T-helper 2 cell treated with Interferon-gamma antibody and Interleukin-4, amounts not matched to agents 5 μg/mL and 100 μg/mL, for 36 hours (primary cell): Measurements from ENCODE around the gene CDHR2.
"Not testable (repeated sequence)": the region's sequence is repeated elsewhere in the genome, so short reads cannot be mapped to it uniquely, and the experiment has no call there.

Source experiments
- DNase-seq: peaks from one replicate; pipeline ENCODE4 v3.0.0; 2021; ENCODE audit warnings: low spot score
- H3K27ac Mint-ChIP-seq: one replicate; pipeline ENCODE4 v1.8.0; 2021; ENCODE audit warnings: mild to moderate bottlenecking, mixed read lengths
- H3K27me3 Mint-ChIP-seq: one replicate; pipeline ENCODE4 v1.8.0; 2021; ENCODE audit warnings: low read depth, mixed read lengths
- H3K36me3 Mint-ChIP-seq: one replicate; pipeline ENCODE4 v1.8.0; 2021; ENCODE audit warnings: low read depth, mixed read lengths
- H3K4me1 Mint-ChIP-seq: one replicate; pipeline ENCODE4 v1.8.0; 2021; ENCODE audit warnings: low read depth, mixed read lengths
- H3K4me3 Mint-ChIP-seq: one replicate; pipeline ENCODE4 v1.8.0; 2022; ENCODE audit warnings: mild to moderate bottlenecking, moderate library complexity, mixed read lengths
- H3K9me3 Mint-ChIP-seq: one replicate; pipeline ENCODE4 v1.8.0; 2021; ENCODE audit warnings: mixed read lengths

Gene CDHR2

DNA sequence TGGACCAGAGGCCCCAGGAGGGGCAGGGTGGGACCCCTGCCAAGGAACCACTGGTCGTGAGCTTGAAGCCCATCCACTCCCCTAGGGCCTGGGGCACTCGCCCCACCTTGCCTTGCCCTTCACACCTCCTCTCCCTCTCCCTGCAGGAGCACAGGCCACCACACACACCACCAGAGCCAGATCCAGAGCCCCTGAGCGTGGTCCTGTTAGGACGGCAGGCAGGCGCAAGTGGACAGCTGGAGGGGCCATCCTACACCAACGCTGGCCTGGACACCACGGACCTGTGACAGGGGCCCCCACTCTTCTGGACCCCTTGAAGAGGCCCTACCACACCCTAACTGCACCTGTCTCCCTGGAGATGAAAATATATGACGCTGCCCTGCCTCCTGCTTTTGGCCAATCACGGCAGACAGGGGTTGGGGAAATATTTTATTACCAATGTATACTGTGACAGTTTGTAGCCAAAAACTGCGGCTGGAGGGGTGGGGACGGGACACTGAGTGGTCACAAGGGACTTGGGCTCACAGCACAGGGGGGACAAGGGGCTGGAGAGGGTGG lies 46.3 kb downstream of the CDHR2 start:
- Mint-ChIP-seq H3K4me1 (peaks cover 3% of the 10 kb centered on the region), H3K36me3 (no peaks in the 10 kb centered on the region), H3K4me3 (peak overlapping the region; percentile 8), H3K27ac (no peak overlapping the region), H3K27me3 (peaks cover 2% of the 10 kb centered on the region), H3K9me3 (no peaks in the 10 kb centered on the region)
- DNase-seq, result no peak

DNA sequence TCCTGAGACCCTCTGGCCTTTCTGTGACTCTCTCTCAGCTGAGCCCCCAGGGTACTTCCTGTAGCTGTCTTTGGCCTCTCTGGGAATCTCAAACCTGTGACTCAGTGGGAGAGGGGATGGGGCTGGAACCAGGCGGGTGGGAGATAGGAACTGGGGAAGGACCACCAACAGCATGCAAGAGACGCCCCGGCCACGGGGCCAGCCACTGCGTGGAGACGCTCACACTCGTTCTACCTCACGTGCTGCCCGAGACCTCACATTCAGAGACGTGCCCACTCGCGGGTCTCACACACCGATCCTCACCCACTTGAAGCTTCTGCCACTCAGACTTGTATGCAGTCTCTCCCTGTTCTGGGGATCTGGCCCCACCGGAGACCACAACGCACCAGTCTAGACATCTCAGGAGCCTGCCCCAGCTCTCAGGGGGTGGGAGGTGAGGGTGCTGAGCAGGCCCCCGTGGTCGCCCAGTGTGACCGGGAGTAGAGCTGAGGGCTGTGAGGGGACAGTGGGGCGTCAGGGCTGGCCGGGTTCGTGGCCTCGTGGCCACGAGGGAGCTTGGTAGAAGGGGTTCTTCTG lies 47.0 kb downstream of the CDHR2 start:
- Mint-ChIP-seq H3K9me3 (no peaks in the 10 kb centered on the region), H3K4me3 (peak overlapping the region; percentile 69), H3K4me1 (peaks cover 3% of the 10 kb centered on the region), H3K27ac (no peak overlapping the region), H3K27me3 (peaks cover 2% of the 10 kb centered on the region), H3K36me3 (no peaks in the 10 kb centered on the region)
- DNase-seq, result no peak

DNA sequence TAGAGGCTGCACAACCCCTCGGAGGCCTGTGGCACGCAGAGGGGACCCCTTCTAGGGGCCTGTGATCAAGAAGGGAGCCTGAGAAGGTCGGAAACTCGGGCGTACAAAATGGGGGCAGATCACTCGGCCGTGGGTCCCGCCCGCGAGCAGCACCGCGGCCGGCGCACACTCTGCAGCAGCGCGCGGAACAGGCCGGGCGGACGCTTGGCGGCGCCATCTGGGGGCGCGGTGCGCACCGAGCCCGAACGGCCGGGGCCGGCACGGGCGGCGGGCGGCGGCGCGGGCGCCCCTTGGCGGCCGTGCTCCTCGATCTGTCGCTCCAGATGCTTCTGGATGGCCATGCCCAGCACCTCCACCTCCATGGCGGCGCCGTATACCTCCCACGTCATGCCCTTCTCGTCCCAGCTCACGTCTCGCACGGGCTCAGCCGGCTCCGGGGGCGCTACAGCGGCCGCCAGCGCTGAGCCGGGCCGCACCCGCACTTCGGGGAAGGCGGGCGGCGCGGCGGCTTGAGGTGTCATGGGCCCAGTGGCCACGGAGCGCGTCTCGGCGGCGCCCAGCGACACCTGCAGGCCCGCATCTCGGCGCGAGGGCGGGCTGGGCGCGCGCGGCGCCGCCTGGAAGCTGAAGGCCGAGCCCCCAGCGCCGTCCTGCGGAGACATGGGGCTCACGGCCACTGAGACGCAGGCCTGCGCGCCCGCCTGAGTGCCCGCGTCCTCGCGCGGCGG lies 47.7 kb downstream of the CDHR2 start:
- Mint-ChIP-seq H3K4me3 (peak overlapping the region; percentile 69), H3K9me3 (no peaks in the 10 kb centered on the region), H3K27ac (no peak overlapping the region), H3K27me3 (peaks cover 2% of the 10 kb centered on the region), H3K36me3 (no peaks in the 10 kb centered on the region), H3K4me1 (peaks cover 3% of the 10 kb centered on the region)
- DNase-seq, result peak; percentile 69

DNA sequence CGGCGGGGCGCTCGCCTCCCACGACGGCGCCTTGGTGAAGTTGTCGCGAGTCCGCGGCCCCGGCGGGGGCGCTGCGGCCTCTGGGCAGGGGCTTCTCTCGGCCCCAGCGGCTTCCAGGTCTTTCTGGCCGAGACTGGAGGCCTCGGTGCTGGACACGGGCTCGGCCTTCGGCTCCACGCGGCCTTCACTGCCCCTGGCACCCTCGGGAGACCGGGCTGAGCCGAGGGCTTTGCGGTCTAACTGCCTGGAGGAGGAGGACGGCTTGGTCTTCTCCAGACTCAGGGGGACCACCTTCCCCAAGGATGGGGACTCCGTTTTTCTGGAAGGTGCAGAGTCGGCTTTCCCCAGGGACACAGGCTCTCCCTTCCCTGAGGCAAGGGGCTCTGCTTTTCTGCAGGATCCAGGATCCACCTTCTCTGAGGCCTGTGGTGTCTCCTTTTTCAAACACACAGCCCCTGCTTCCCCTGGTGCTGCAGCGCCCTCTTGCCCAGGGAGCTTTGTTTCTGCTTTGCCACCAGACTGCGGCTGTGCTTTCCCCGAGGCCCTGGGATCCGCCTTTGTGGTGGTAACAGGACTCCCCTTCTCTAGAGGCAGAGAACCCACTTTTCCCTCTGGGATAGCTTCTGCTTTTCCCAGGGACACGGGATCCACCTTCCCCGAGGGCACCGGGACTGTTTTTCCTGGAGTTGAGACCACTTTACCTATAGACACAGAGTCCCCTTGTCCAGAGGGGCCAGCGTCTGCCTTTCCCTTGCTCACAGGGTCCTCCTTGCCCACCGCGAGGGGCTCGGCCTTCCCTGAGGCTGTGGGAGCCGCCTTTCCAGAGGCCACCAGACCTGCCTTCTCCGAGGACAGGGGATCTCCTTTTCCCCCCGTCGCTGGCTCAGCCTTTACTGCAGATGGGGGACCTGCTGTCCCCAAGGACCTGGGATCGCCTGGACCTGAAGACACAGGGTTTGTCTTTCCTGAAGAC lies 48.6 kb downstream of the CDHR2 start:
- H3K9me3 Mint-ChIP-seq, result no peaks in the 10 kb centered on the region
- no peak for DNase-seq
- H3K4me1 Mint-ChIP-seq, result peaks cover 3% of the 10 kb centered on the region
- H3K36me3 Mint-ChIP-seq, result no peaks in the 10 kb centered on the region
- H3K27me3 Mint-ChIP-seq, result peaks cover 2% of the 10 kb centered on the region
- H3K27ac Mint-ChIP-seq, result no peak overlapping the region
- peak overlapping the region; percentile 43 for H3K4me3 Mint-ChIP-seq

DNA sequence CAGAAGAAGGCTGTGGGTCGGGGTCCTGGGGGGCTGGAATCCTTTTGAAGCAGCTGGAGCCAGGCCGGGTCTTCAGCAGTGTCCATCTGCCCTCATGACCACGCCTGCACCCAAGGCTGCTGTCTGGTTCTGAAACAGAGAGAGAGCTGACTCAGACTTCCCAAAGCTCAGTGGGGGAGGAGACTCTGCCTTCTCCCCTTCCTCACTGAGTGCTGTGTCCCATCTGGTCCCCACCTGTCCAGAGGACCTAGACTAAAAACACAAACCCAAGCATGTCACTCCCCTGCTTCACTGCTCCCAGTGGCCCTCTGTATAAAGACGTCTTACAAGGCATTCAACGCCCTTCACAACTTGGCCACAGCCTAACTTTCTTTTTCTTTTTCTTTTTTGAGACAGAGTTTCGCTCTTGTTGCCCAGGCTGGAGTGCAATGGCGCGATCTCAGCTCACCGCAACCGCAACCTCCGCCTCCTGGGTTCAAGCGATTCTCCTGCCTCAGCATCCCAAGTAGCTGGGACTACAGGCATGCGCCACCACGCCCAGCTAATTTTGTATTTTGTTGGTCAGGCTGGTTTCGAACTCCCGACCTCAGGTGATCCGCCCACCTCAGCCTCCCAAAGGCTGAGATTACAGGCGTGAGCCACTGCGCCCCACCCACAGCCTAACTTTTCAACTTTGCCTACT lies 50.7 kb downstream of the CDHR2 start:
- DNase-seq, H3K4me1 Mint-ChIP-seq, H3K36me3 Mint-ChIP-seq, H3K4me3 Mint-ChIP-seq, H3K27me3 Mint-ChIP-seq, H3K27ac Mint-ChIP-seq, H3K9me3 Mint-ChIP-seq: not testable (repeated sequence)

DNA sequence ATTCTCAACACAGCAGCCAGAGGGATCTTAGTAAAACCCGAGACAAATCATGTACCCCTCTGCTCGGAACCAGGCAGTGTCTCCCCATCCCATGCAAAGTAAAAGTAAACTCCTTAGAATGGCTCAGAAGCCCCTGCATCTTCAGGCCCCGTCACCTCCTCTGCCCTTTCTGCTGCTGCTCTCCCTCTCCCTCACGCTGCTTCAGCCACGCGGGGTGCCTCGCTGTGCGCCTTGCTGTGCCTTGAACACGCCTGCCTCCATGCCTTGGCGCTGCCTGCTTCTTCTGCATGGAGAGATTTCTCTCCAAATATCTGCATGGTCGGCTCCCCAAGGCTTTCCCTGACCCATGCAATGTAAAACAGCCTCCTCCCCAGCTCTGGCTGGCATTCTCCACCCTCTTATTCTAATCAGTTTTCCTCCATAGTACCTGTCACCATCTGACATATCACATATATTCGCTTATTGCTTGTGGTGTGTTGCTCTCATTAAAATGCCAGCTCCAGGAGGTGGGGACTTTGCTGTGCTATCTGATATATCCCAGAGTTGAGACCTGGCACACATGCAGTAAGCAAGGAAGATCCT lies 52.9 kb downstream of the CDHR2 start:
- no peaks in the 10 kb centered on the region for H3K36me3 Mint-ChIP-seq
- DNase-seq, result no peak
- H3K9me3 Mint-ChIP-seq, result no peaks in the 10 kb centered on the region
- H3K4me1 Mint-ChIP-seq, result no peaks in the 10 kb centered on the region
- H3K4me3 Mint-ChIP-seq, result no peak overlapping the region
- no peak overlapping the region for H3K27ac Mint-ChIP-seq
- peaks cover 6% of the 10 kb centered on the region for H3K27me3 Mint-ChIP-seq

DNA sequence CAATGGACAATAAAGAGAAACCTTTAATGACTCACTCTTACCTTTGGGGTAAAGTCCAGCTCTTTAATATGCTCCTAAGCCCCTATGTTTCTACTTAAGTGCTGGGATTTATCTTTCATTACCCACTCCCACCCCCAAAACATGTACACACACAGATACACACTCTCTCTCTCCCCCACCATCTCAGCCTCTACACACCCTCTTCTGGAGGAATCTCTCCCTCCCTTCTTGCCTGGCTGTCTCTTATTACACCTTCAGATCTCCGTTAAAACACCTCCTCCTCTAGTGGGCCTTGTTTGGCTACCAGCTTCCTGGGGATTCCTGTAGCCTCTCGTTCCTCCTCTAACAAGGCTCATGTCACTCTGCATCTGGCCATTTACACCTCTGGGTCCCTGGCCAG lies 53.9 kb downstream of the CDHR2 start:
- H3K27me3 Mint-ChIP-seq, result peaks cover 11% of the 10 kb centered on the region
- H3K36me3 Mint-ChIP-seq, result no peaks in the 10 kb centered on the region

DNA sequence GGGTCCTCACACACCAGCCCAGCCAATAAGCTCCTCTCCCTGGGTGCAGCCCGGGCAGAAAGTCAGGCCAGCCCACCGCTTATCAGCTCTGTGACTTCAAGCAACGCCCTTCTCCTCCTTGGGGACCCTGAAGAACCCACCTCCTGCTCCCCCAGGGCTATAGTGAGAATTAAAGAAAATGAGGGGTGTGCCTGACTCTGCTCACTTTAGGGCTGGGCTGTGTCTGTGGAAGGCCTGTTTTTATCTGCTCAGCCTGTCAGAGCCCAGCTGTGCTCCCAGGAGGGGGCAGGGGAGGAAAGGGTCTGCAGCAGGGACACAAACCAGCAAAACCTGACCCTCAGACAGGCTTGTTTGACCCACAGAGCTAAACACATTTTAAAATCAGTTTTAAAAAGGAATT lies 56.9 kb downstream of the CDHR2 start:
- H3K27ac Mint-ChIP-seq, result no peak overlapping the region
- no peaks in the 10 kb centered on the region for H3K36me3 Mint-ChIP-seq
- H3K4me1 Mint-ChIP-seq, result peaks cover 6% of the 10 kb centered on the region
- no peak overlapping the region for H3K4me3 Mint-ChIP-seq
- peaks cover 21% of the 10 kb centered on the region for H3K27me3 Mint-ChIP-seq
- no peak for DNase-seq
- H3K9me3 Mint-ChIP-seq, result no peaks in the 10 kb centered on the region

More for the DNA sequence above, 53.9 kb downstream of the CDHR2 start:
- Mint-ChIP-seq H3K4me1 (no peaks in the 10 kb centered on the region), H3K4me3 (no peak overlapping the region), H3K27ac (no peak overlapping the region), H3K9me3 (no peaks in the 10 kb centered on the region)
- no peak for DNase-seq

DNA sequence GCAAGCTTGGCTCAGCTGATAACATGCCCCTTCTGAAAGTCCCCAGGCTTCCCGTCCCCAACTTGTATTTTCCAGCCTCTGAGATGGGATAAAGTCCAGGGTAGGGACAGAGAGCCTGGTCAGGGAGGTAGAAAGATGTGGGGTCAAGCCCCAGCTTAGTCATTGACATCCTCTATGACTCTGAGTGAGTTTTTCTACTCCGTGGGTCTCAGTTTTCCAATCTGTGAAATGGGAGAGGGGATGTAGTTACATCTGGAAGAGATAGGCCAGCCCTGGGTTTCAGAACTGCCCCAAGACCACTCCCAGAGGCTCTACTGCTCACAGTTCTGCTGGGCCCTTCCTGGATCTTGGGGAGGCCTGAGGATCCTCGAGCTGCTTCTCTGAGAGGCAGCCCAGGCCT lies 57.7 kb downstream of the CDHR2 start:
- no peaks in the 10 kb centered on the region for H3K9me3 Mint-ChIP-seq
- H3K4me1 Mint-ChIP-seq, result peaks cover 6% of the 10 kb centered on the region
- H3K27ac Mint-ChIP-seq, result no peak overlapping the region
- H3K36me3 Mint-ChIP-seq, result no peaks in the 10 kb centered on the region
- H3K4me3 Mint-ChIP-seq, result no peak overlapping the region
- no peak for DNase-seq
- H3K27me3 Mint-ChIP-seq, result peaks cover 27% of the 10 kb centered on the region

DNA sequence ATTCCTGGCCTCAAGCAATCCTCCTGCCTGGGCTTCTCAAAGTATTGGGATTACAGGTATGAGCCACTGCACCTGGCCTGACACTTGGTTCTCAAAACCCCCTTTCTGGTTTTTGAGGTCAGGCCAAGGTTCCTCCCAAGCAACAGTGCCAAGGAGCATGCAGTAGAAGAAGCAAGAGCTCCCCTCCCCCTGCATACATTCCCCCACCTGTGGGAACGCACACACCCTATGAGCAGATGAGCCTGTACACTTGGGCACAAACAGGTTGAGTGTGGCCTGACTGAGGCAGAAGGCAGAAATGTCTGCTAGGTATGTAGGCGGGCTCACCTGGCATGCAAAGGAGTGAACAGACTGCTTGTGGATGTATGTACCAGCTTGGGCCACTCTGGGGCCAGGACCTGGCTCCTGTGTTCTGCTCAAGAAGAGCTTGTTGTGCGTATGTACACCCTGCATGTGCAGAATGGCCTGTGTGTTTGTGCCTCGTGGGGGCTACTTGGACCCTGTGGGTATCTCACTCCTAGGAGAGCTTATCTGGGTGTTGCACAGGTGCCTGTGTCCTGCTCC lies 59.1 kb downstream of the CDHR2 start:
- H3K27ac Mint-ChIP-seq, result no peak overlapping the region
- no peaks in the 10 kb centered on the region for H3K36me3 Mint-ChIP-seq
- H3K4me1 Mint-ChIP-seq, result peaks cover 6% of the 10 kb centered on the region
- H3K9me3 Mint-ChIP-seq, result no peaks in the 10 kb centered on the region
- peak overlapping the region; percentile 88 for H3K4me3 Mint-ChIP-seq
- H3K27me3 Mint-ChIP-seq, result peaks cover 33% of the 10 kb centered on the region
- no peak for DNase-seq

DNA sequence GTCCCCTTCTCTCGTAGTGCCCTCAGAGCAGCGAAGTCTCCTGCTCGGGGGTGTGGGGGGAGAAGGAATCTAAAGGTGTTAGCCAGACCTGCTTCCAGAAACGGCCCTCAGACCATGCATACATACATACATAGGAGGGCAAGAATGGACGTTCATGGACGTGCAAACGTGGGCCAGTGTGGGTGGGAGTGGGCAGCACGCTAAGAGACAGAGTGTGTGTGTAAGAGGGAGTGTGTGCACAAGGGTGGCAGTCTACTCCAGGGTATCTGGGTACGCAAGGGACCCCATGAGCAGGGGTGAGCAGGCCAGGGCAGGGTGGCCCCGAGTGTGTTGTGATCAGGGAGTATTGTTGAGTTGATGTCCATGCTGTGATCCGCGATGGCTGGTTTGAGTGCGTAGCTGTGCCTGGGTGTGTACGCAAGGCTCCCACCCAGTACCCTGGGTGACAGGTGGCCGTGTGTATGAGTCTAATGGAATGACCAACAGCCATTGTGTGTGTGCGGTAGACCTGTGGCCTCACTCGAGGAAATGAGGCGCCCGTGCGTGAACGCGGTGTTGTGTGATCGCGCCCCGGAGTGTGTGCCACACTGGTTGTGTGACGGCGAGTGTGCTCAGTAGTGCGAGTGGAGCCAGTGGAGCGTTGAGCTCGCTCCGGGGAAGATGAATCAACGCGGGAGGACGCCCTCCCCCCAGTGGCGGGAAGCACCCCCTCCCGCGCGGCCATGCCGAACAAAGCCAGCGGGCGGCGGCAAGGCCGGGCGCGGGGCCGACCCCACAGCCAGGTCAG lies 60.0 kb downstream of the CDHR2 start:
- Mint-ChIP-seq H3K9me3 (no peaks in the 10 kb centered on the region), H3K27ac (no peak overlapping the region), H3K27me3 (peaks cover 31% of the 10 kb centered on the region), H3K36me3 (no peaks in the 10 kb centered on the region), H3K4me1 (peaks cover 6% of the 10 kb centered on the region), H3K4me3 (peak overlapping the region; percentile 88)
- no peak for DNase-seq

DNA sequence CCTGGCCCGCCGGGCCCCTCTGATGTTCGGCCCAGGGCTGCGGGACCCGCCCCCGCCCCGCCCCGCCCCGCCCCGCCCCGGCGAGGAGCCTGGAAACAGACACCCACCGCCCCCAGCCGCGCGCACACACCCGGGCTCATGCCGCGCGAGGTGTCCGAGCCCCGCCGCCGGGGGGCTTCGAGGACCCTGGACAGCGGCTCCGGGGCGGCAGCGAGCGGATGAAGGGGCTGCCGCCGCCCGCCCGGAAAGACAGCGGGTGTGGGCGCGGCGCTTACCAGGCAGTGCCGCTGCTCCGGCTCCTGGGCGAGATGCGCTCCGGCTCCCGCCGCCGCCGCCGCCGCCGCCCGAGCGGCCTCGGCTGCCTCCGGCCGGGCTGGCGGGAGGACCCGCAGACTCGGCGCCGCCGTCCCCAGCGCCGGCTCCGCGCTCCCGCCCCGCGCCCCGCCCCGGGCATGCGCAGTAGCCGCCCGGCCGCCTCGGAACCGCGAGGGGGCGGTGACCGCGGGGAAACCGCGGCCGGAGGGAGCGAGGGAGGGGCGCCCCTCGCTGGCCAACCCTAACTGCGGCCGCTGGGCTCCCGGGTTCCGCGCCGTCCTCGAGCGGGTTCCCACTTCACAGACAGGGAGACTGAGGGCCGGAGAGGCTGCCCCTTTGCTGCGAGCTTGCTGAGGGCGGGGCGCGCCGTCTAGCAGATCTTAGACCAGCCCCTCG lies 60.7 kb downstream of the CDHR2 start, which contains the start of gene GPRIN1:
Gene GPRIN1 (minus strand): TSS at position 433 of the 711 bp plus-strand sequence. CDS start 10,322 bp downstream, outside the sequence.
- DNase-seq, result peak; percentile 74
- H3K9me3 Mint-ChIP-seq, result no peaks in the 10 kb centered on the region

More for the DNA sequence above, 60.7 kb downstream of the CDHR2 start, which contains the start of gene GPRIN1:
- peaks cover 32% of the 10 kb centered on the region for H3K27me3 Mint-ChIP-seq
- peaks cover 6% of the 10 kb centered on the region for H3K4me1 Mint-ChIP-seq
- no peaks in the 10 kb centered on the region for H3K36me3 Mint-ChIP-seq
- peak within 1 kb of the TSS; percentile 88 for H3K4me3 Mint-ChIP-seq
- H3K27ac Mint-ChIP-seq, result peak within 1 kb of the TSS; percentile 42
